HL-60 (cell line): Measurements from ENCODE around the gene PLEKHA5.

Experiments used
- GABPA ChIP-seq: IDR thresholded peaks from 2 replicates; pipeline ENCODE4 v1.6.1; 2012; ENCODE audit warnings: low read depth
- POLR2AphosphoS5 ChIP-seq: IDR thresholded peaks from 2 replicates; pipeline ENCODE4 v1.6.1; 2012; ENCODE audit warnings: low read depth
- TF ChIP-seq, protein P1 (sequence below): IDR thresholded peaks from one replicate; pipeline ENCODE4 v1.5.1; 2011; ENCODE audit warnings: low read length, control low read depth, inconsistent platforms; ENCODE audit not compliant: insufficient read depth
- TF ChIP-seq, protein P2 (sequence below): IDR thresholded peaks from 2 replicates; pipeline ENCODE4 v1.6.1; 2012; ENCODE audit warnings: low read depth; ENCODE audit not compliant: insufficient replicate concordance

DNA sequence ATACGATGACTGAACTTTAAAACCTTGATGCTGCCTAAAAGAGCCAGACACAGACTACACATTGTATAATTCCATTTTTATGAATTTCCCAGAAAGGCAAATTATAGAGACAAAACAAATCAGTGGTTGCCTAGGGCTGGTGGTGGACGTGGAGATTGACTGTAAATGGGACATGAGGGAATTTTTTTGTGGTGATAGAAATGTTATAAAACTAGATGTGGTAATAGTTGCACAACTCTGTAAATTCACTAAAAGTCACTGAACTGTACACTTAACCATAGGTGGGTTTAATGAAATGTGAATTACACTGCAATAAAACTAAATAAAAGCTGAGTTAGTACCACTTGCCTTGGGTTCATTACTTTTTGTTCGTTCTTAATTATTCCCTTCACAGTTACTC lies 72.1 kb downstream of the PLEKHA5 start:
- TF ChIP-seq, protein P1, sequence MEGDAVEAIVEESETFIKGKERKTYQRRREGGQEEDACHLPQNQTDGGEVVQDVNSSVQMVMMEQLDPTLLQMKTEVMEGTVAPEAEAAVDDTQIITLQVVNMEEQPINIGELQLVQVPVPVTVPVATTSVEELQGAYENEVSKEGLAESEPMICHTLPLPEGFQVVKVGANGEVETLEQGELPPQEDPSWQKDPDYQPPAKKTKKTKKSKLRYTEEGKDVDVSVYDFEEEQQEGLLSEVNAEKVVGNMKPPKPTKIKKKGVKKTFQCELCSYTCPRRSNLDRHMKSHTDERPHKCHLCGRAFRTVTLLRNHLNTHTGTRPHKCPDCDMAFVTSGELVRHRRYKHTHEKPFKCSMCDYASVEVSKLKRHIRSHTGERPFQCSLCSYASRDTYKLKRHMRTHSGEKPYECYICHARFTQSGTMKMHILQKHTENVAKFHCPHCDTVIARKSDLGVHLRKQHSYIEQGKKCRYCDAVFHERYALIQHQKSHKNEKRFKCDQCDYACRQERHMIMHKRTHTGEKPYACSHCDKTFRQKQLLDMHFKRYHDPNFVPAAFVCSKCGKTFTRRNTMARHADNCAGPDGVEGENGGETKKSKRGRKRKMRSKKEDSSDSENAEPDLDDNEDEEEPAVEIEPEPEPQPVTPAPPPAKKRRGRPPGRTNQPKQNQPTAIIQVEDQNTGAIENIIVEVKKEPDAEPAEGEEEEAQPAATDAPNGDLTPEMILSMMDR, result no peak
- TF ChIP-seq POLR2AphosphoS5, result no peak
- TF ChIP-seq, protein P2, sequence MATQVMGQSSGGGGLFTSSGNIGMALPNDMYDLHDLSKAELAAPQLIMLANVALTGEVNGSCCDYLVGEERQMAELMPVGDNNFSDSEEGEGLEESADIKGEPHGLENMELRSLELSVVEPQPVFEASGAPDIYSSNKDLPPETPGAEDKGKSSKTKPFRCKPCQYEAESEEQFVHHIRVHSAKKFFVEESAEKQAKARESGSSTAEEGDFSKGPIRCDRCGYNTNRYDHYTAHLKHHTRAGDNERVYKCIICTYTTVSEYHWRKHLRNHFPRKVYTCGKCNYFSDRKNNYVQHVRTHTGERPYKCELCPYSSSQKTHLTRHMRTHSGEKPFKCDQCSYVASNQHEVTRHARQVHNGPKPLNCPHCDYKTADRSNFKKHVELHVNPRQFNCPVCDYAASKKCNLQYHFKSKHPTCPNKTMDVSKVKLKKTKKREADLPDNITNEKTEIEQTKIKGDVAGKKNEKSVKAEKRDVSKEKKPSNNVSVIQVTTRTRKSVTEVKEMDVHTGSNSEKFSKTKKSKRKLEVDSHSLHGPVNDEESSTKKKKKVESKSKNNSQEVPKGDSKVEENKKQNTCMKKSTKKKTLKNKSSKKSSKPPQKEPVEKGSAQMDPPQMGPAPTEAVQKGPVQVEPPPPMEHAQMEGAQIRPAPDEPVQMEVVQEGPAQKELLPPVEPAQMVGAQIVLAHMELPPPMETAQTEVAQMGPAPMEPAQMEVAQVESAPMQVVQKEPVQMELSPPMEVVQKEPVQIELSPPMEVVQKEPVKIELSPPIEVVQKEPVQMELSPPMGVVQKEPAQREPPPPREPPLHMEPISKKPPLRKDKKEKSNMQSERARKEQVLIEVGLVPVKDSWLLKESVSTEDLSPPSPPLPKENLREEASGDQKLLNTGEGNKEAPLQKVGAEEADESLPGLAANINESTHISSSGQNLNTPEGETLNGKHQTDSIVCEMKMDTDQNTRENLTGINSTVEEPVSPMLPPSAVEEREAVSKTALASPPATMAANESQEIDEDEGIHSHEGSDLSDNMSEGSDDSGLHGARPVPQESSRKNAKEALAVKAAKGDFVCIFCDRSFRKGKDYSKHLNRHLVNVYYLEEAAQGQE, result no peak
- TF ChIP-seq GABPA, result no peak
